Transverse colon (tissue), 3 donors: ENCODE data around the gene FAM186B.

Experiments
- EP300 ChIP-seq: sonication (generic); formaldehyde crosslinking; IDR thresholded peaks from one replicate; pipeline ENCODE4 v1.6.1; 2017; ENCODE audit warnings: antibody characterized with exemption, low read depth
- POLR2AphosphoS5 ChIP-seq, 3 donors: sonication (generic); formaldehyde crosslinking; IDR thresholded peaks; one replicate each; pipeline ENCODE4 v1.6.1; 2016; ENCODE audit warnings: antibody characterized with exemption in 3 of 3

DNA sequence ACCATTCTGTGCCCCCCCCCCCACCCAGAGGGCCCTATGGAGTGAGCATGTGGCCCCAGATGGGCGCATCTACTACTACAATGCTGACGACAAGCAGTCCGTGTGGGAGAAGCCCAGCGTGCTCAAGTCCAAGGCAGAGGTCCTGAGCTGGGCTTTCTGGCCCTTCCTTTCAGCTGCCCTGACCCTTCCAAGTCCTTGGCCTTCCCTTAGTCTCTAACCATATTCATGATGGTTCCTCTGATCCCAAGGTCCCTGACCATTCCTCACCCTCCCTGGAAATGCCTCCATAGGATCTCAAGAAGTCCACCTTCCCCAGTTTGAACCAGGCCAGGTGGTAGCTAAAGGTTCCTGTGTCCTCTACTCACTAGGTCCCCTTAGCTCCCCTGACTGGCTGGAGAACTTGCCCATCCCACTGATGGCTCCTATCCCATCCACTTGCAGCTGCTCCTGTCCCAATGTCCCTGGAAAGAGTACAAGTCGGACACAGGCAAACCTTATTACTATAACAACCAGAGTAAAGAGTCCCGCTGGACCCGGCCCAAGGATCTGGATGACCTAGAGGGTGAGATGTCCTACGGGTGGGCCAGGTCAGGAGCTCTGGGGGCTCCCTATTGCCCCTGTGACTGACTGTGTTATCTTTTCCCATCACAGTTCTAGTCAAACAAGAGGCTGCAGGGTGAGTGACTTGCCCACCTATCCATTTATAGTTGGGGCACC is 27.7 kb upstream of the FAM186B start:
- no peak for TF ChIP-seq EP300
- TF ChIP-seq POLR2AphosphoS5 (IDR thresholded peaks at IDR 0.05), result no peak
